GM12878 (cell line): ENCODE data around the gene PAN3. TPM values are rescaled to one million over a fixed set of nuclear protein-coding genes. Genes with fewer than 3 reads are reported as not detected.

Experiments used
- CEBPZ ChIP-seq: fragments of 150-350 bp; IDR thresholded peaks from 2 replicates; pipeline ENCODE4 v1.6.1; 2016; ENCODE audit warnings: low read depth, low read length
- EGR1 ChIP-seq, 2 experiments: IDR thresholded peaks; 1 replicate in 1 of 2; 2 replicates in 1 of 2; pipeline ENCODE4 v1.6.1; 2011 to 2012; ENCODE audit warnings: low read depth in 2 of 2, low read length in 2 of 2, borderline replicate concordance in 1 of 2, mild to moderate bottlenecking in 1 of 2, moderate library complexity in 1 of 2
- ETV6 ChIP-seq, 2 experiments: fragments of 450-650 bp in 1 of 2; IDR thresholded peaks in 1 of 2; conservative IDR thresholded peaks in 1 of 2; 2 replicates each; pipeline ENCODE4 v1.6.1; 2014; ENCODE audit warnings: antibody characterized with exemption in 1 of 2, borderline replicate concordance in 1 of 2, low read depth in 1 of 2, mild to moderate bottlenecking in 1 of 2, moderate library complexity in 1 of 2
- HCFC1 ChIP-seq: fragments of 150-350 bp; IDR thresholded peaks from 2 replicates; pipeline ENCODE4 v1.6.1; 2014; ENCODE audit warnings: low read length
- IKZF1 ChIP-seq: fragments of 450-650 bp; conservative IDR thresholded peaks from 2 replicates; pipeline ENCODE4 v1.6.1; 2017; ENCODE audit warnings: antibody characterized with exemption, mild to moderate bottlenecking
- IKZF2 ChIP-seq, 2 experiments: fragments of 450-650 bp; IDR thresholded peaks; 2 replicates each; pipeline ENCODE4 v1.6.1; 2017; ENCODE audit warnings: mild to moderate bottlenecking in 2 of 2, moderate library complexity in 2 of 2
- IRF4 ChIP-seq: IDR thresholded peaks from 2 replicates; pipeline ENCODE4 v1.6.1; 2011; ENCODE audit warnings: low read depth, low read length
- IRF5 ChIP-seq: fragments of 450-650 bp; IDR thresholded peaks from 2 replicates; pipeline ENCODE4 v1.6.1; 2017; ENCODE audit warnings: borderline replicate concordance
- MAX ChIP-seq: IDR thresholded peaks from 2 replicates; pipeline ENCODE4 v1.6.1; 2012; ENCODE audit warnings: low read depth, low read length, improper control_type of control experiment
- MLLT1 ChIP-seq: fragments of 450-650 bp; IDR thresholded peaks from 2 replicates; pipeline ENCODE4 v1.6.1; 2016; ENCODE audit warnings: mild to moderate bottlenecking
- PBX3 ChIP-seq: IDR thresholded peaks from 2 replicates; pipeline ENCODE4 v1.6.1; 2011; ENCODE audit warnings: mild to moderate bottlenecking, low read depth, low read length, moderate library complexity; ENCODE audit not compliant: insufficient replicate concordance
- RB1 ChIP-seq: fragments of 450-650 bp; formaldehyde crosslinking; IDR thresholded peaks from 2 replicates; pipeline ENCODE4 v1.6.1; 2017; ENCODE audit warnings: mild to moderate bottlenecking, borderline replicate concordance
- RCOR1 ChIP-seq: conservative IDR thresholded peaks from 2 replicates; pipeline ENCODE4 v1.6.1; 2012; ENCODE audit warnings: low read depth, low read length, improper control_type of control experiment
- RUNX3 ChIP-seq: IDR thresholded peaks from 2 replicates; pipeline ENCODE4 v1.6.1; 2012; ENCODE audit warnings: low read length, inconsistent platforms
- SIX5 ChIP-seq: IDR thresholded peaks from 2 replicates; pipeline ENCODE4 v1.6.1; 2011; ENCODE audit warnings: mild to moderate bottlenecking, low read depth, low read length, moderate library complexity; ENCODE audit not compliant: severe bottlenecking
- SKIL ChIP-seq: fragments of 450-650 bp; IDR thresholded peaks from 2 replicates; pipeline ENCODE4 v1.6.1; 2017; ENCODE audit warnings: mild to moderate bottlenecking, low read depth, inconsistent platforms; ENCODE audit not compliant: poor library complexity, severe bottlenecking
- SPI1 ChIP-seq: IDR thresholded peaks from 2 replicates; pipeline ENCODE4 v1.6.1; 2011; ENCODE audit warnings: low read depth, mild to moderate bottlenecking, low read length, moderate library complexity, borderline replicate concordance; ENCODE audit not compliant: insufficient read depth
- SRF ChIP-seq, 2 experiments: IDR thresholded peaks; 2 replicates each; pipeline ENCODE4 v1.6.1; 2011; ENCODE audit warnings: low read depth in 2 of 2, low read length in 2 of 2, mild to moderate bottlenecking in 1 of 2, moderate library complexity in 1 of 2
- TCF12 ChIP-seq: IDR thresholded peaks from 2 replicates; pipeline ENCODE4 v1.6.1; 2011; ENCODE audit warnings: low read depth, mild to moderate bottlenecking, low read length
- polyA plus RNA-seq, 11 experiments: library from polyadenylated mRNA; depleted of rRNA in 4 of 11; unstranded in 6 of 11; stranded (reverse) in 5 of 11; fragments of >200 nt; fragmentation: Nextera tagmentation in 4 of 11; fragmentation: Illumina TruSeq in 1 of 11; extraction: Ambion mirVana in 4 of 11; extraction: Trizol in 1 of 11; gene quantifications; 1 replicate in 1 of 11; 2 replicates in 10 of 11; pipeline versions ENCODE4 v1.2.1 to v1.2.3, GENCODE V29; 2011 to 2016; ENCODE audit warnings: inconsistent platforms in 2 of 11, missing spikeins in 2 of 11, low read depth in 1 of 11
- total RNA-seq, 4 experiments: library from RNA; depleted of rRNA in 3 of 4; stranded (reverse); fragments of >200 nt in 3 of 4; fragmentation: Illumina TruSeq in 1 of 4; extraction: Trizol in 1 of 4; gene quantifications; 2 replicates each; pipeline versions ENCODE4 v1.2.1 to v1.2.3, GENCODE V29; 2013 to 2021

PAN3 gene
- total and polyA plus RNA-seq, 10 of the 15 experiments (the other 5 are each of a cell fraction or from before 2014, with no cell fraction given): 13.0 to 33.3 (median 19.9) TPM

- TF ChIP-seq MLLT1 (peak; percentile 81), ETV6 (conservative IDR thresholded peaks at IDR 0.05 in 1 of 2, IDR thresholded peaks at IDR 0.05 in 1 of 2; ENCODE audit: borderline replicate concordance in 1 of 2, low read depth in 1 of 2) (peak in 1 of 2 experiments; percentile 67; a peak in 1 of 4 replicates), EGR1 (IDR thresholded peaks at IDR 0.05; ENCODE audit: borderline replicate concordance in 1 of 2, low read depth in 2 of 2, low read length in 2 of 2) (peak in 1 of 2 experiments; percentile 52; a peak in 1 of 3 replicates), RUNX3 (peak; percentile 75), SRF (IDR thresholded peaks at IDR 0.05; ENCODE audit: low read depth in 2 of 2, low read length in 2 of 2) (no peak), MAX (no peak), TCF12 (no peak), CEBPZ (no peak), RB1 (no peak), SKIL (no peak), SIX5 (no peak), IRF5 (no peak), IKZF1 (peak; percentile 67), SPI1 (no peak), IKZF2 (IDR thresholded peaks at IDR 0.05) (peak; percentile 68 to 75; a peak in 3 of 4 replicates), IRF4 (0 out of 2 replicates have a peak, but pooled peaks have one; percentile 16), PBX3 (no peak), RCOR1 (no peak), HCFC1 (no peak)
These were observed 66.5 kb downstream of the PAN3 start (continued) for GRCh38 chr13:28204690-28205443.
